Measurements from ENCODE around the gene RAB25. TPM values are rescaled to one million over a fixed set of nuclear protein-coding genes. Genes with fewer than 3 reads are reported as not detected.

Gene RAB25
- total RNA-seq, 4 donors from 2014 or later = 5.0 to 5.5 TPM; not detected in 2

GRCh38 chr1:156108664-156109241 is 47.8 kb downstream of the RAB25 start:
- Histone ChIP-seq H3K27ac (peak overlapping the region; percentile 93 to 99), H3K36me3 (no peaks in the 10 kb centered on the region), H3K27me3 (no peaks in the 10 kb centered on the region), H3K9me3 (no peaks in the 10 kb centered on the region), H3K4me3 (no peak overlapping the region), H3K4me1 (peaks cover 20 to 27% of the 10 kb centered on the region in 2 donors)
- DNase-seq = no peak
- TF ChIP-seq POLR2A (IDR thresholded peaks at IDR 0.05) = no peak
- TF ChIP-seq, protein P1, sequence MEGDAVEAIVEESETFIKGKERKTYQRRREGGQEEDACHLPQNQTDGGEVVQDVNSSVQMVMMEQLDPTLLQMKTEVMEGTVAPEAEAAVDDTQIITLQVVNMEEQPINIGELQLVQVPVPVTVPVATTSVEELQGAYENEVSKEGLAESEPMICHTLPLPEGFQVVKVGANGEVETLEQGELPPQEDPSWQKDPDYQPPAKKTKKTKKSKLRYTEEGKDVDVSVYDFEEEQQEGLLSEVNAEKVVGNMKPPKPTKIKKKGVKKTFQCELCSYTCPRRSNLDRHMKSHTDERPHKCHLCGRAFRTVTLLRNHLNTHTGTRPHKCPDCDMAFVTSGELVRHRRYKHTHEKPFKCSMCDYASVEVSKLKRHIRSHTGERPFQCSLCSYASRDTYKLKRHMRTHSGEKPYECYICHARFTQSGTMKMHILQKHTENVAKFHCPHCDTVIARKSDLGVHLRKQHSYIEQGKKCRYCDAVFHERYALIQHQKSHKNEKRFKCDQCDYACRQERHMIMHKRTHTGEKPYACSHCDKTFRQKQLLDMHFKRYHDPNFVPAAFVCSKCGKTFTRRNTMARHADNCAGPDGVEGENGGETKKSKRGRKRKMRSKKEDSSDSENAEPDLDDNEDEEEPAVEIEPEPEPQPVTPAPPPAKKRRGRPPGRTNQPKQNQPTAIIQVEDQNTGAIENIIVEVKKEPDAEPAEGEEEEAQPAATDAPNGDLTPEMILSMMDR (IDR thresholded peaks at IDR 0.05) = no peak
- intact Hi-C loops (cut with DNase I; ENCODE audit: low total_unique reads) = no loop called here

- H3K4me3 ChIP-seq = no peak overlapping the region
- DNase-seq = no peak
- H3K4me1 ChIP-seq = peaks cover 9 to 13% of the 10 kb centered on the region in 2 donors
- intact Hi-C loops (cut with DNase I; ENCODE audit: low total_unique reads) = no loop called here
- H3K27me3 ChIP-seq = no peaks in the 10 kb centered on the region
- no peaks in the 10 kb centered on the region for H3K36me3 ChIP-seq
- no peak for TF ChIP-seq POLR2A (IDR thresholded peaks at IDR 0.05)
- TF ChIP-seq, protein P1 (IDR thresholded peaks at IDR 0.05) = no peak
- no peaks in the 10 kb centered on the region for H3K9me3 ChIP-seq
- no peak overlapping the region for H3K27ac ChIP-seq
These were observed 49.3 kb downstream of the RAB25 start for GRCh38 chr1:156110252-156110651.

DNA sequence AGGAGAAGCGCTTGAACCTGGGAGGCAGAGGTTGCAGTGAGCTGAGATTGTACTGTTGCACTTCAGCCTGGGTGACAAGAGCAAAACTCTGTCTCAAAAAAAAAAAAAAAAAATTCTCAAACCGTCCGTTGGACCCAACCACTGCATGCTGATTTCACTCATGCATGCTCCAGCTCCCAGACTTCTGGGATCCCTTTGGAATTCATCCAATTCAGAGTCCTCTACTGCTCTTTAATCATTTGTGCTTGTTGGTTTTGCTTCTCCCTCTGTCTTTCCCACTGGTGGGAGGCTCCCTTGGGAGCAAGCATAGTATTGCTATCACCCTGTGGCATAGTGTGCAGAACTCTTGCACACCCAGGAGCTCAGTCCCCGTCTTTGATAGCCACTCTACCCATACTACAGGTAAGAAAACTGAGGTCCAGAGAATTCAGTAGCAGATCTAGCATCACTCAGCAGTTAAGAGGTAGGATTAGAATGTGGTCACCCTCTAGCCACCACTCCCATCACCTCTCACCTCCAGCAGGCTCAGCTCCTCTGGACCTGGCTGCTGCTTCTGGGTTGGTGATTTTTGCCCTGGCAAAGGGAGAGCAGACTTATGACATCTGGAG is 50.5 kb downstream of the RAB25 start:
- Histone ChIP-seq H3K27ac (peak overlapping the region; percentile 97 to 99), H3K36me3 (no peaks in the 10 kb centered on the region), H3K4me1 (peaks cover 4 to 8% of the 10 kb centered on the region in 2 donors), H3K27me3 (no peaks in the 10 kb centered on the region), H3K9me3 (no peaks in the 10 kb centered on the region), H3K4me3 (no peak overlapping the region)
- no peak for TF ChIP-seq POLR2A (IDR thresholded peaks at IDR 0.05)
- TF ChIP-seq, protein P1 (IDR thresholded peaks at IDR 0.05) = no peak
- DNase-seq = no peak
- intact Hi-C loops (cut with DNase I; ENCODE audit: low total_unique reads) = no loop called here

DNA sequence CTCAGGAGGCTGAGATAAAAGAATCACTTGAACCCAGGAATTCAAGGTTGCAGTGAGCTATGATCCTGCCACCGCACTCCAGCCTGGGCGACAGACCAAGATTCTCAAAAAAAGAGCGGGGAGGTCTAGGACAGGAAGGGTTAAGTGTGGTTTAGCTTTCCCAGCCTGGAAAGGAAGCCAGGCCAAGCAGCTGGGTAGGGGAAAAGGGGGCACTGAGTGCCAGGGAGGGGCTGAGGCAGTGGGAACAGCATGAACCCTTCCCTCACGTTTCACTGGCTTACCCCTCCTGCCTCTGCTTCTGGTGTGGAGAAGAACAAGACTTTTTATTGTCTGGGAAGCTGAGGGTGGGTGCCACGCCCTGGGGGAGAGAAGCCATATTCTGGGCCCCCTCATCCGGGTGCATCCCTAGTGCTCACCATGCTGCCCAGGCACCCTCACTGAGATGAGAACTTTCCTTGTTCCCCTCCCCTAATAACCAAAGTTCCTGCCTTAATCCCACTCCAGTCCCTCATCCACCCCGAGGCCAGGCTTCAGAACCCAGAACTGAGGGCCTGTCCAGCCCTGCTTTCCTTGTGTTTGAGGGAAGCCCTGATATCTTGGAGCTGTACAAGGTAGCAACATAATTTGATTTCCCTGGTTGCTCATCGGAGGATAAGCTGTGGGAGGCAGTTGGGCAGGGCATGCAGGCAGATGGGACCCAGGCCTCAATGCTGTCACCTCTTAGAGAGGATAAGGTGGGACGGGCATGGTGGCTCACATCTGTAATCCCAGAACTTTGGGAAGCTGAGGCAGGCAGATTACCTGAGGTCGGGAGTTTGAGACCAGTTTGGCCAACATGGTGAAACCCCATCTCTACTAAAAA is 51.5 kb downstream of the RAB25 start:
- no peak for DNase-seq
- Histone ChIP-seq H3K4me3 (no peak overlapping the region), H3K27me3 (no peaks in the 10 kb centered on the region), H3K36me3 (no peaks in the 10 kb centered on the region), H3K4me1 (peaks cover 4 to 11% of the 10 kb centered on the region in 2 donors), H3K27ac (peak overlapping the region; percentile 97 to 99), H3K9me3 (no peaks in the 10 kb centered on the region)
- intact Hi-C loops (cut with DNase I; ENCODE audit: low total_unique reads) = no loop called here
- TF ChIP-seq, protein P1 (IDR thresholded peaks at IDR 0.05) = no peak
- no peak for TF ChIP-seq POLR2A (IDR thresholded peaks at IDR 0.05)

Data from uterus (tissue), 4 donors.